ENCODE results near the gene ACTC1.

GRCh38 chr15:34769711-34770110 is 25.6 kb downstream of the ACTC1 start:
- TF ChIP-seq, protein P1, sequence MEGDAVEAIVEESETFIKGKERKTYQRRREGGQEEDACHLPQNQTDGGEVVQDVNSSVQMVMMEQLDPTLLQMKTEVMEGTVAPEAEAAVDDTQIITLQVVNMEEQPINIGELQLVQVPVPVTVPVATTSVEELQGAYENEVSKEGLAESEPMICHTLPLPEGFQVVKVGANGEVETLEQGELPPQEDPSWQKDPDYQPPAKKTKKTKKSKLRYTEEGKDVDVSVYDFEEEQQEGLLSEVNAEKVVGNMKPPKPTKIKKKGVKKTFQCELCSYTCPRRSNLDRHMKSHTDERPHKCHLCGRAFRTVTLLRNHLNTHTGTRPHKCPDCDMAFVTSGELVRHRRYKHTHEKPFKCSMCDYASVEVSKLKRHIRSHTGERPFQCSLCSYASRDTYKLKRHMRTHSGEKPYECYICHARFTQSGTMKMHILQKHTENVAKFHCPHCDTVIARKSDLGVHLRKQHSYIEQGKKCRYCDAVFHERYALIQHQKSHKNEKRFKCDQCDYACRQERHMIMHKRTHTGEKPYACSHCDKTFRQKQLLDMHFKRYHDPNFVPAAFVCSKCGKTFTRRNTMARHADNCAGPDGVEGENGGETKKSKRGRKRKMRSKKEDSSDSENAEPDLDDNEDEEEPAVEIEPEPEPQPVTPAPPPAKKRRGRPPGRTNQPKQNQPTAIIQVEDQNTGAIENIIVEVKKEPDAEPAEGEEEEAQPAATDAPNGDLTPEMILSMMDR (IDR thresholded peaks at IDR 0.05) = no peak
- no peak for TF ChIP-seq POLR2A (IDR thresholded peaks at IDR 0.05)

Data from body of pancreas (tissue), 4 donors.